ENCODE data around the gene APPL2.

- TF ChIP-seq, protein P1, sequence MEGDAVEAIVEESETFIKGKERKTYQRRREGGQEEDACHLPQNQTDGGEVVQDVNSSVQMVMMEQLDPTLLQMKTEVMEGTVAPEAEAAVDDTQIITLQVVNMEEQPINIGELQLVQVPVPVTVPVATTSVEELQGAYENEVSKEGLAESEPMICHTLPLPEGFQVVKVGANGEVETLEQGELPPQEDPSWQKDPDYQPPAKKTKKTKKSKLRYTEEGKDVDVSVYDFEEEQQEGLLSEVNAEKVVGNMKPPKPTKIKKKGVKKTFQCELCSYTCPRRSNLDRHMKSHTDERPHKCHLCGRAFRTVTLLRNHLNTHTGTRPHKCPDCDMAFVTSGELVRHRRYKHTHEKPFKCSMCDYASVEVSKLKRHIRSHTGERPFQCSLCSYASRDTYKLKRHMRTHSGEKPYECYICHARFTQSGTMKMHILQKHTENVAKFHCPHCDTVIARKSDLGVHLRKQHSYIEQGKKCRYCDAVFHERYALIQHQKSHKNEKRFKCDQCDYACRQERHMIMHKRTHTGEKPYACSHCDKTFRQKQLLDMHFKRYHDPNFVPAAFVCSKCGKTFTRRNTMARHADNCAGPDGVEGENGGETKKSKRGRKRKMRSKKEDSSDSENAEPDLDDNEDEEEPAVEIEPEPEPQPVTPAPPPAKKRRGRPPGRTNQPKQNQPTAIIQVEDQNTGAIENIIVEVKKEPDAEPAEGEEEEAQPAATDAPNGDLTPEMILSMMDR (IDR thresholded peaks at IDR 0.05) = no peak
- TF ChIP-seq POLR2AphosphoS5 (IDR thresholded peaks at IDR 0.05) = no peak
Observed at GRCh38 chr12:105196090-105196489, 39.9 kb downstream of the APPL2 start.

All from sigmoid colon (tissue), 4 donors.